Liver (tissue), 9 donors: ENCODE data around the gene SNCG. TPM values are rescaled to one million over a fixed set of nuclear protein-coding genes. Genes with fewer than 3 reads are reported as not detected.

ENCODE experiments used
- DNase-seq: peaks from one replicate; pipeline ENCODE4 v3.0.0-alpha.2; 2017; ENCODE audit warnings: low spot score
- H3K27ac ChIP-seq, 2 donors: one replicate each; pipeline ENCODE4 v1.7.0; 2013; ENCODE audit warnings: inconsistent platforms in 2 of 2, low read length in 2 of 2, control low read depth in 1 of 2, low read depth in 1 of 2, mild to moderate bottlenecking in 1 of 2
- H3K27me3 ChIP-seq, 4 donors: one replicate each; pipeline versions ENCODE4 v1.6.1 to v1.7.0; 2013; ENCODE audit warnings: low read length in 3 of 4, inconsistent platforms in 1 of 4, mild to moderate bottlenecking in 1 of 4, moderate library complexity in 1 of 4; ENCODE audit not compliant: control insufficient read depth in 4 of 4, insufficient read depth in 4 of 4
- H3K36me3 ChIP-seq, 4 donors: one replicate each; pipeline versions ENCODE4 v1.6.1 to v1.7.0; 2013; ENCODE audit warnings: low read length in 3 of 4, mild to moderate bottlenecking in 3 of 4, low read depth in 1 of 4, moderate library complexity in 1 of 4; ENCODE audit not compliant: control insufficient read depth in 4 of 4, insufficient read depth in 3 of 4
- H3K4me1 ChIP-seq, 4 donors: one replicate each; pipeline versions ENCODE4 v1.6.1 to v1.7.0; 2013; ENCODE audit warnings: low read length in 3 of 4, mild to moderate bottlenecking in 3 of 4, moderate library complexity in 1 of 4; ENCODE audit not compliant: control insufficient read depth in 4 of 4, insufficient read depth in 4 of 4
- H3K4me3 ChIP-seq, 3 donors: one replicate each; pipeline versions ENCODE4 v1.6.1 to v1.7.0; 2013; ENCODE audit warnings: low read length in 3 of 3, control low read depth in 1 of 3, low read depth in 1 of 3, mild to moderate bottlenecking in 1 of 3
- H3K9ac ChIP-seq, 2 donors: one replicate each; pipeline ENCODE4 v1.7.0; 2013; ENCODE audit warnings: low read length in 2 of 2, mild to moderate bottlenecking in 2 of 2, moderate library complexity in 2 of 2, control low read depth in 1 of 2, low read depth in 1 of 2
- H3K9me3 ChIP-seq, 4 donors: one replicate each; pipeline versions ENCODE4 v1.6.1 to v1.7.0; 2013; ENCODE audit warnings: low read length in 3 of 4; ENCODE audit not compliant: control insufficient read depth in 4 of 4
- EGR1 ChIP-seq, 2 donors: IDR thresholded peaks; 2 replicates each; pipeline ENCODE4 v1.6.1; 2016 to 2018; ENCODE audit warnings: antibody characterized with exemption in 2 of 2, low read depth in 2 of 2
- FOXA1 ChIP-seq: IDR thresholded peaks from 2 replicates; pipeline ENCODE4 v1.6.1; 2016; ENCODE audit warnings: antibody characterized with exemption
- FOXA2 ChIP-seq: IDR thresholded peaks from 2 replicates; pipeline ENCODE4 v1.6.1; 2016; ENCODE audit warnings: antibody characterized with exemption
- GABPA ChIP-seq, 2 donors: IDR thresholded peaks in 1 of 2; conservative IDR thresholded peaks in 1 of 2; 2 replicates each; pipeline ENCODE4 v1.6.1; 2016; ENCODE audit warnings: antibody characterized with exemption in 2 of 2, mild to moderate bottlenecking in 1 of 2, moderate library complexity in 1 of 2
- HNF4A ChIP-seq, 2 donors: conservative IDR thresholded peaks; 2 replicates each; pipeline ENCODE4 v1.6.1; 2016; ENCODE audit warnings: antibody characterized with exemption in 2 of 2, mild to moderate bottlenecking in 2 of 2
- JUND ChIP-seq, 2 donors: IDR thresholded peaks; 2 replicates each; pipeline ENCODE4 v1.6.1; 2016; ENCODE audit warnings: antibody characterized with exemption in 2 of 2
- NR2F2 ChIP-seq: IDR thresholded peaks from 2 replicates; pipeline ENCODE4 v1.6.1; 2016; ENCODE audit warnings: antibody characterized with exemption
- RAD21 ChIP-seq, 2 donors: IDR thresholded peaks; 2 replicates each; pipeline ENCODE4 v1.6.1; 2016; ENCODE audit warnings: antibody characterized with exemption in 2 of 2, mild to moderate bottlenecking in 2 of 2
- RXRA ChIP-seq, 2 donors: IDR thresholded peaks; 2 replicates each; pipeline ENCODE4 v1.6.1; 2017 to 2018; ENCODE audit warnings: antibody characterized with exemption in 2 of 2, mild to moderate bottlenecking in 1 of 2
- TAF1 ChIP-seq: conservative IDR thresholded peaks from 2 replicates; pipeline ENCODE4 v1.6.1; 2016; ENCODE audit warnings: antibody characterized with exemption, mild to moderate bottlenecking
- YY1 ChIP-seq: IDR thresholded peaks from 2 replicates; pipeline ENCODE4 v1.6.1; 2016; ENCODE audit warnings: antibody characterized with exemption, mild to moderate bottlenecking
- WGBS: extraction: QIAGEN DNeasy Blood & Tissue Kit; methylation state at CpG from one replicate; pipeline ENCODE4 v1.1.7; 2013; 5-methylcytosine and 5-hydroxymethylcytosine counted together
- polyA plus RNA-seq, 2 donors: library from polyadenylated mRNA; stranded (reverse) in 1 of 2; unstranded in 1 of 2; fragments of 200-250 nt in 1 of 2; fragments of >200 nt in 1 of 2; fragmentation: Nextera tagmentation in 1 of 2; extraction: Ambion mirVana in 1 of 2; gene quantifications; one replicate each; pipeline versions ENCODE4 v1.2.1 to v1.2.3, GENCODE V29; 2013 to 2015
- total RNA-seq, 2 donors: library from RNA; depleted of rRNA; stranded (reverse); fragments of >200 nt; gene quantifications; one replicate each; pipeline ENCODE4 v1.2.3, GENCODE V29; 2014
- TF ChIP-seq, protein P1 (sequence below): IDR thresholded peaks from 2 replicates; pipeline ENCODE4 v1.6.1; 2016; ENCODE audit warnings: antibody characterized with exemption
- TF ChIP-seq, protein P2 (sequence below): IDR thresholded peaks from 2 replicates; pipeline ENCODE4 v1.6.1; 2016; ENCODE audit warnings: antibody characterized with exemption
- TF ChIP-seq, protein P3 (sequence below): fragments of 150-350 bp; IDR thresholded peaks from 2 replicates; pipeline ENCODE4 v1.5.1; 2017; ENCODE audit warnings: improper control_type of control experiment, low read depth, low read length; ENCODE audit not compliant: missing input control
- TF ChIP-seq, protein P4 (sequence below): IDR thresholded peaks from 2 replicates; pipeline ENCODE4 v1.6.1; 2016; ENCODE audit warnings: antibody characterized with exemption
- TF ChIP-seq, protein P5 (sequence below): IDR thresholded peaks from 2 replicates; pipeline ENCODE4 v1.6.1; 2016; ENCODE audit warnings: antibody characterized with exemption, mild to moderate bottlenecking
- donor health status: healthy.
- donor health status: healthy.
- donor health status: healthy.
- donor health status: healthy.
- donor health status: healthy.

Gene SNCG
- total and polyA plus RNA-seq, 4 donors = 0.84 to 2.6 (median 1.7) TPM

DNA sequence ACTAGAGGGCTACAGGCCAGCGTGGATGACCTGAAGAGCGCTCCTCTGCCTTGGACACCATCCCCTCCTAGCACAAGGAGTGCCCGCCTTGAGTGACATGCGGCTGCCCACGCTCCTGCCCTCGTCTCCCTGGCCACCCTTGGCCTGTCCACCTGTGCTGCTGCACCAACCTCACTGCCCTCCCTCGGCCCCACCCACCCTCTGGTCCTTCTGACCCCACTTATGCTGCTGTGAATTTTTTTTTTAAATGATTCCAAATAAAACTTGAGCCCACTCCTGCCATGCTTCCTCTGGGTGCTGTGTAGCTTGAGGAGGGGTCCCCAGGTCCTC, 4.5 kb downstream of the SNCG start:
- Histone ChIP-seq H3K4me3 (no peak overlapping the region), H3K4me1 (peaks cover 0 to 24% (median 7%) of the 10 kb centered on the region in 4 donors), H3K27me3 (no peaks in the 10 kb centered on the region), H3K36me3 (no peaks in the 10 kb centered on the region), H3K27ac (no peak overlapping the region), H3K9ac (no peak overlapping the region), H3K9me3 (no peaks in the 10 kb centered on the region)
- DNase-seq = no peak
- 94% methylated on average over 7 of the region's 7 CpGs for WGBS
- TF ChIP-seq FOXA1 = no peak

DNA sequence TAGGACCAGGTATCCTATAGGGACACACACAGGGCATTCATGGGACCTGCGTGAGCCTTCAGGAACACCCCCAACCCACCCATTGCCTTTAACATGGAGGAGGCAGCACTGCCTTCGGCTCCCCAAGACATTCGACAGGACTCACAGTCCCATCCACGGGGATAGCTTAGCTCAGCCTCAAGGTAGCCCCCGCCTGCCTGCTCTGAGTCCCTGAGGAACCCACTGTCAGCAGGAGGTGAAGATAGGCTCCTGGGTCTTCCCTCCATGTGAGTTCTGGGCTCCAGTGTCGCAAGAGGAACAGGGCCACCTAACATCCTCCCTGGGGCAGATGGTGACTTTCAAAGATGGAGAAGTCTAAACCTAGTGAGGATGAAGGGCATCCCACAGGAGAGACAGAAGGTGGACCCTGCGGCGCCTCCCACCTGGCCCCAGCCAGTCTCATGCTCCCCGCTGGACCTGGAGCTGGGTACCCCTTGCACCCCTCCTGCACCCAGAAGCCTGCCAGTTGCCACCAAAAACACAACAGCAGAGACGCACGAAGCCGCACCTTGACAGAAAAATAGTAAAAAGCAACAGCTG, 5.0 kb downstream of the SNCG start:
- TF ChIP-seq RAD21 (IDR thresholded peaks at IDR 0.05) (no peak), EGR1 (IDR thresholded peaks at IDR 0.05; ENCODE audit: low read depth in 2 of 2) (no peak), GABPA (IDR thresholded peaks at IDR 0.05 in 1 of 2, conservative IDR thresholded peaks at IDR 0.05 in 1 of 2) (no peak), YY1 (no peak), TAF1 (no peak)
- Histone ChIP-seq H3K36me3 (no peaks in the 10 kb centered on the region), H3K9ac (no peak overlapping the region), H3K4me3 (no peak overlapping the region), H3K4me1 (peaks cover under 1 to 25% (median 8%) of the 10 kb centered on the region in 4 donors), H3K9me3 (no peaks in the 10 kb centered on the region), H3K27me3 (no peaks in the 10 kb centered on the region), H3K27ac (no peak overlapping the region)
- no peak for DNase-seq
- 96% methylated on average over 12 of the region's 12 CpGs for WGBS

DNA sequence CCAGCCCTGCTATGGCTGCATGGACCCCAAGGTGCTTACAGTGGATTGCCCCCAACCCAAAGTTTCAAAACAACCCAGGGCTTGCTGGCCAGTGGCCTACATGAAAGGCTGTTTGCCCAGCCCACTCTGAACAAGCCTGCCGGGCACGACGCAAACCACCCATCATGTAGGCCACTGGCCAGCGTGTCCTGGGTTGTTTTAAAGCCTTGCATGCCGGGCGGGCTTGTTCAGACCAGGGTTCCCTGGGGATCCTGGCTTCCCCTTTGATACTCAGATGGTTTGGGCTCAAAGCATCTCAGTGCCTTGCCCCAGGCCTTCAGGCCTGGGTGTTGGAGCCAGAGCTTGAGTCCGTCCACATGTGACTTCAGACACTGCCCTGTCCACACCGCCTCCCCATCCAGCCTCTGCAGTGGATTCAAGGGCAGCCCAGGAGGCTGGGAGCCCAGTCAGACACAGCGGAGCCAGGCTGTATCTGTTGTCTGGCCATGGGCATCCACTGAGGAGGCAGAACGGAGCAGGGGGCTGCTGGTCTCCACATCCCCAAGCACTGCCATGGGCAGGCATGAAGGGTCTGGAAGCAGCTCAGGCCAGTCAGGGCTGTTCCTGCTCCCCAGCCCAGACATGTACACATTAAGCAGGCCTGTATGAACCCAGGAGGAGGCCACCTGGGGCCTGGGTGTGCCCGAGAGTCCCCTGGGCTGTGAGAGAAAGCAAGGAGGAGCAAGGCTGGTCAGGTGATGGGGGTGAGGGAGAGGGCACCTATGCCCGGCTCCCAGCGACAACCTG, 5.9 kb downstream of the SNCG start:
- DNase-seq = peak; percentile 30

More for the DNA sequence above, 5.9 kb downstream of the SNCG start:
- H3K9ac ChIP-seq = no peak overlapping the region
- H3K4me3 ChIP-seq = no peak overlapping the region
- TF ChIP-seq EGR1 (IDR thresholded peaks at IDR 0.05; ENCODE audit: low read depth in 2 of 2) = no peak
- no peak for TF ChIP-seq JUND (IDR thresholded peaks at IDR 0.05)
- TF ChIP-seq RXRA (IDR thresholded peaks at IDR 0.05) = no peak
- TF ChIP-seq, protein P1, sequence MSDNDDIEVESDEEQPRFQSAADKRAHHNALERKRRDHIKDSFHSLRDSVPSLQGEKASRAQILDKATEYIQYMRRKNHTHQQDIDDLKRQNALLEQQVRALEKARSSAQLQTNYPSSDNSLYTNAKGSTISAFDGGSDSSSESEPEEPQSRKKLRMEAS = no peak
- no peak for TF ChIP-seq RAD21 (IDR thresholded peaks at IDR 0.05)
- TF ChIP-seq NR2F2 = no peak
- TF ChIP-seq GABPA (IDR thresholded peaks at IDR 0.05 in 1 of 2, conservative IDR thresholded peaks at IDR 0.05 in 1 of 2) = no peak
- TF ChIP-seq, protein P2, sequence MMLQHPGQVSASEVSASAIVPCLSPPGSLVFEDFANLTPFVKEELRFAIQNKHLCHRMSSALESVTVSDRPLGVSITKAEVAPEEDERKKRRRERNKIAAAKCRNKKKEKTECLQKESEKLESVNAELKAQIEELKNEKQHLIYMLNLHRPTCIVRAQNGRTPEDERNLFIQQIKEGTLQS = no peak
- TF ChIP-seq, protein P3, sequence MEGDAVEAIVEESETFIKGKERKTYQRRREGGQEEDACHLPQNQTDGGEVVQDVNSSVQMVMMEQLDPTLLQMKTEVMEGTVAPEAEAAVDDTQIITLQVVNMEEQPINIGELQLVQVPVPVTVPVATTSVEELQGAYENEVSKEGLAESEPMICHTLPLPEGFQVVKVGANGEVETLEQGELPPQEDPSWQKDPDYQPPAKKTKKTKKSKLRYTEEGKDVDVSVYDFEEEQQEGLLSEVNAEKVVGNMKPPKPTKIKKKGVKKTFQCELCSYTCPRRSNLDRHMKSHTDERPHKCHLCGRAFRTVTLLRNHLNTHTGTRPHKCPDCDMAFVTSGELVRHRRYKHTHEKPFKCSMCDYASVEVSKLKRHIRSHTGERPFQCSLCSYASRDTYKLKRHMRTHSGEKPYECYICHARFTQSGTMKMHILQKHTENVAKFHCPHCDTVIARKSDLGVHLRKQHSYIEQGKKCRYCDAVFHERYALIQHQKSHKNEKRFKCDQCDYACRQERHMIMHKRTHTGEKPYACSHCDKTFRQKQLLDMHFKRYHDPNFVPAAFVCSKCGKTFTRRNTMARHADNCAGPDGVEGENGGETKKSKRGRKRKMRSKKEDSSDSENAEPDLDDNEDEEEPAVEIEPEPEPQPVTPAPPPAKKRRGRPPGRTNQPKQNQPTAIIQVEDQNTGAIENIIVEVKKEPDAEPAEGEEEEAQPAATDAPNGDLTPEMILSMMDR = no peak
- TF ChIP-seq FOXA1 = no peak
- TF ChIP-seq TAF1 = no peak
- TF ChIP-seq, protein P4, sequence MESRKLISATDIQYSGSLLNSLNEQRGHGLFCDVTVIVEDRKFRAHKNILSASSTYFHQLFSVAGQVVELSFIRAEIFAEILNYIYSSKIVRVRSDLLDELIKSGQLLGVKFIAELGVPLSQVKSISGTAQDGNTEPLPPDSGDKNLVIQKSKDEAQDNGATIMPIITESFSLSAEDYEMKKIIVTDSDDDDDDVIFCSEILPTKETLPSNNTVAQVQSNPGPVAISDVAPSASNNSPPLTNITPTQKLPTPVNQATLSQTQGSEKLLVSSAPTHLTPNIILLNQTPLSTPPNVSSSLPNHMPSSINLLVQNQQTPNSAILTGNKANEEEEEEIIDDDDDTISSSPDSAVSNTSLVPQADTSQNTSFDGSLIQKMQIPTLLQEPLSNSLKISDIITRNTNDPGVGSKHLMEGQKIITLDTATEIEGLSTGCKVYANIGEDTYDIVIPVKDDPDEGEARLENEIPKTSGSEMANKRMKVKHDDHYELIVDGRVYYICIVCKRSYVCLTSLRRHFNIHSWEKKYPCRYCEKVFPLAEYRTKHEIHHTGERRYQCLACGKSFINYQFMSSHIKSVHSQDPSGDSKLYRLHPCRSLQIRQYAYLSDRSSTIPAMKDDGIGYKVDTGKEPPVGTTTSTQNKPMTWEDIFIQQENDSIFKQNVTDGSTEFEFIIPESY = no peak
- no peak for TF ChIP-seq FOXA2
- TF ChIP-seq HNF4A (conservative IDR thresholded peaks at IDR 0.05) = no peak
- TF ChIP-seq YY1 = no peak
- TF ChIP-seq, protein P5, sequence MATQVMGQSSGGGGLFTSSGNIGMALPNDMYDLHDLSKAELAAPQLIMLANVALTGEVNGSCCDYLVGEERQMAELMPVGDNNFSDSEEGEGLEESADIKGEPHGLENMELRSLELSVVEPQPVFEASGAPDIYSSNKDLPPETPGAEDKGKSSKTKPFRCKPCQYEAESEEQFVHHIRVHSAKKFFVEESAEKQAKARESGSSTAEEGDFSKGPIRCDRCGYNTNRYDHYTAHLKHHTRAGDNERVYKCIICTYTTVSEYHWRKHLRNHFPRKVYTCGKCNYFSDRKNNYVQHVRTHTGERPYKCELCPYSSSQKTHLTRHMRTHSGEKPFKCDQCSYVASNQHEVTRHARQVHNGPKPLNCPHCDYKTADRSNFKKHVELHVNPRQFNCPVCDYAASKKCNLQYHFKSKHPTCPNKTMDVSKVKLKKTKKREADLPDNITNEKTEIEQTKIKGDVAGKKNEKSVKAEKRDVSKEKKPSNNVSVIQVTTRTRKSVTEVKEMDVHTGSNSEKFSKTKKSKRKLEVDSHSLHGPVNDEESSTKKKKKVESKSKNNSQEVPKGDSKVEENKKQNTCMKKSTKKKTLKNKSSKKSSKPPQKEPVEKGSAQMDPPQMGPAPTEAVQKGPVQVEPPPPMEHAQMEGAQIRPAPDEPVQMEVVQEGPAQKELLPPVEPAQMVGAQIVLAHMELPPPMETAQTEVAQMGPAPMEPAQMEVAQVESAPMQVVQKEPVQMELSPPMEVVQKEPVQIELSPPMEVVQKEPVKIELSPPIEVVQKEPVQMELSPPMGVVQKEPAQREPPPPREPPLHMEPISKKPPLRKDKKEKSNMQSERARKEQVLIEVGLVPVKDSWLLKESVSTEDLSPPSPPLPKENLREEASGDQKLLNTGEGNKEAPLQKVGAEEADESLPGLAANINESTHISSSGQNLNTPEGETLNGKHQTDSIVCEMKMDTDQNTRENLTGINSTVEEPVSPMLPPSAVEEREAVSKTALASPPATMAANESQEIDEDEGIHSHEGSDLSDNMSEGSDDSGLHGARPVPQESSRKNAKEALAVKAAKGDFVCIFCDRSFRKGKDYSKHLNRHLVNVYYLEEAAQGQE = no peak
- H3K27ac ChIP-seq = no peak overlapping the region
- peaks cover 0 to 25% (median 11%) of the 10 kb centered on the region in 4 donors for H3K4me1 ChIP-seq
- 88% methylated on average over 13 of the region's 13 CpGs for WGBS
- H3K9me3 ChIP-seq = no peaks in the 10 kb centered on the region
- H3K36me3 ChIP-seq = no peaks in the 10 kb centered on the region
- no peaks in the 10 kb centered on the region for H3K27me3 ChIP-seq
